Measurements from ENCODE around the gene ANKRD40.
A peak's percentile ranks its signal among the peaks of the same experiment; 100 is the strongest.
"Not testable (repeated sequence)": the region's sequence is repeated elsewhere in the genome, so short reads cannot be mapped to it uniquely, and the experiment has no call there.

The ANKRD40 gene

GRCh38 chr17:50707289-50708049 is at the start of gene ANKRD40:
TSS of gene ANKRD40 (minus strand) at chr17:50707914. CDS start at chr17:50707654, 260 bp downstream.
- peak; percentile 91 for DNase-seq

DNA sequence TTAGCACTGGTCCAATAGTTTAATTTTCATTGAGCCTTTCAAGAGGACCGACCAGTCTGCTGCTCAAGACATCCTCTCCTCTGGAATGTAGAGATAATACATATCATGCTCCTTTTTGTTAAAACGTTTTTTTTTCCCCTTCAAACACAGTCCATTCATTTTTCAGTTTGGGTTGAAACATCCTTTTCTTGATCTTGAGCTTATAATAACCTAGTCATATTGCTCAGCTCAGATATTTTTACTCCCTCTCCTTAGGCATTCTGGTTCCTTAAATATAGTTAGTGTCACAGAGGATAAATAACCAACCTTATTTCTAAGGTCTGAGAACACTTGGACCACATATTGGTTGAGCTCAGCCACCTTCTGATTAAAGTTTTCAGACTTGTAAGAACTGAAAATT is 46.8 kb upstream of the ANKRD40 start:
- DNase-seq: no peak

DNA sequence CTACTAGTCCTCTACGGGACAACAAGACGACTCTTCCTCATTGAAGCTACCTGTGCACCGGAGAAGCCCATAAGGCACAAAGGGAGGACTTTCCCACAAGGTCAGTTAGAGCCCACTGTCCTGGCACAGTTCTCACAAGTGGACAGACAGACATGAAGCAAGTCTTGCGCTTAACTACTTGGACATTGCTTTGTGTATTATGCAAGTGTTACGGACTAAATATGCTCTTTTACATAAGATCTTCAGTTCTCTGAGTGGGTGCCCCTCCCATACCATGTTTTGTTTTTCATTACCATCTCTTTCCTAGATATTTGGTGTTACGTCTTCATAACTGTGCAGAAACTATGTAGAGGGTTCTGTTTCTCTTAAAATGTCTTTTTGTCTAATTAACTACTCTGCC is 41.5 kb upstream of the ANKRD40 start:
- no peak for DNase-seq

GRCh38 chr17:50745631-50746030 is 37.9 kb upstream of the ANKRD40 start:
- no peak for DNase-seq

GRCh38 chr17:50739098-50739497 is 31.4 kb upstream of the ANKRD40 start:
- DNase-seq: no peak

DNA sequence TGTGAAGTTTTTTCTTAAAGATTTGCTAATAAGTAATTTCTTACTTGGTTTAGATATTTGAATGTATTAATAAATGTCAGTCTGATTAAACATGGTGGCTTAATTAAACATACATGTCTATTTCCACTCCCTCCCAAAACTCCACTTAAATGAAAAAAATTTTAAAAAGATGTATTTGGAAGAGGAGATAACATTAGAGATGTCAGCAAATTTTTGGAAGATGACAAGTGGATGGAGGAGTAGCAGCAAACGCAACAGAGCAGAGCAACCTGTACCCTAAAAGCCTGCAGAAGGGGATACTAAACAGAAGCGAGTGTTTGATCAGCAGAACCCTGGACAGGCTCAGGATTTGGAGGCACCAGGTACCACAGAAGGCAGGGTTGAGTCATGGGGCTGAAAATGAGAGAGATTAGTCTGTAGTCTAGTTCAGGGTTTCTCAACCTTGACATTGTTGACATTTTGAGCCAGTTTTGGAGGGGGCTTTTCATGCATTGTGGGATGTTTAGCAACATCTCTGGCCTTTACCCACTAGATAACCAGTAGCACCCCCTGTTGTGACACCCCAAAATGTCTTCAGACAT is 29.5 kb upstream of the ANKRD40 start:
- DNase-seq: no peak

DNA sequence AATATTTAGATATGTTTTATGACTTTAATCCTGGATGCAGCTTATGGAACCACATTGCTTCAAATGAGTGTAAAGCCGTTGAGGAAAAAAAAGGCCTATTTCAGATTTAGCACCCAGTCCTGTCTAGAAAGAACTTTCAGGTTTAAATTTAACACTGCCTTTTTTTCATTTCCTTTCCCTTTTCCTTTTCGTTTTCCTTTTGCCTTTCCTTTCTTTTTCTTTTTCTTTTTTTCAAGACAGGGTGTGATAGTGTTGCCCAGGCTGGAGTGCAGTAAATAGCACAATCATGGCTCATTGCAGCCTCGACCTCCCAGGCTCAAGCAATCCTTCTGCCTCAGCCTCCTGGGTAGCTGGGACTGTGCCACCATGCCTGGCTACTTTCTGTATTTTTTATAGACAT is 27.6 kb upstream of the ANKRD40 start:
- DNase-seq: no peak

DNA sequence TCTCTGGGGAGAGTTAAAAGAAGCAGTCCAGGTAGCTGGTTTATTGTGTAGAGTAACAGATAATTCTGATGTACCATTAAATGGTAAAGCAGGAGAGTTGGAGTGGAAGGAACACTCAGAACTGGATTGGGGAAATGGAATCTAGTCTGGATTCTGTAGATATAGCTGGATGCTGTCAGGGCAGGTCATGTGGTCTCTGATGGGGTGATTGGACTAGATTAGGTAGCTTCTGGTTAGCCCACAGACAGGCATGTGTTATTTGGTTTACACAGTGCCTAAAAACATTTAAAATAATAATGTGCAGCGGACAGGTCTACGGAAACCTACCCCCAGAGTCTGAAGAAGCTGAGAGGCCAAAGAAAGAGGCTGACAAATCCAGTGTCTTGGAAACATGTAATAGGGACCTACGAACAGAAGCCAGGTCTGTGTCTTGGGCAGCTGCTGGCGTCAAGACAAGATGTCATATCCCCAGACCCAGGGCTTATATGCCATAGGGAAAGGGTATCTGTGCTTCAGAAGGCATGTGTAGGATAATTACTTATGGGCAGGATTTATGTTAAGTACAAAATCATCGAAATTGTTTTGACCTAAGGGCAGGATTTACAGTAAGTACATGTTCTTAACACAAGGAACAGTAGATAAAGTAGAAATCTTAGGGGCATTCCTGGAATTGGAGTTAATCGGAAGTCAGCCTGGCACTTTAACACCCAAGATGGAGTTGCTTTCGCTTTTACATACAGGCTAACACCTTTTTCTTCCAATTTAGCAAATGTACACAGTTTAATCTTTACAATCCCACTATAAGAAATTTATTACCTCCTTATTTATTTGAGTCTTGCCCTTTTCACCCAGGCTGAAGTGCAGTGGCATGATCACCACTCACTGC is 24.1 kb upstream of the ANKRD40 start:
- DNase-seq: no peak

GRCh38 chr17:50728881-50729765 is 21.4 kb upstream of the ANKRD40 start:
- DNase-seq: no peak

DNA sequence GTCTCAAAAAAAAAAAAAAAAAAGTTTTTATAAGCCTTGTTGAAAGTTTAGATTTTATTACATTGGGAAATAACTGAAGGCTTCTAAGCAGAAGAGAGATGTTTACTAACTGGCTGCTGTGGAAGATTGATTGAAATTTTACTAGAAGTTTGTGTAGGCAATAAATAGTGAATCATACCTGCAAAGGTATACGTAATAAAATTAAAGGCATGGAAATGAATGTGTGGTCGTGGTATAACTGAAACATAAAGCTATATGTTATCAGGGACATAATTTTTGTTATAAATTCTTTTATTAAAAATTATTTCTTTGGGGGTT is 20.4 kb upstream of the ANKRD40 start:
- DNase-seq: no peak

- no peak for DNase-seq
Observed at GRCh38 chr17:50725769-50726655, 18.3 kb upstream of the ANKRD40 start.

GRCh38 chr17:50724622-50725021 is 16.9 kb upstream of the ANKRD40 start:
- DNase-seq: not testable (repeated sequence)

- DNase-seq: no peak
Observed at GRCh38 chr17:50722746-50723145, 15.0 kb upstream of the ANKRD40 start.

GRCh38 chr17:50721194-50722010 is 13.7 kb upstream of the ANKRD40 start:
- DNase-seq: no peak

DNA sequence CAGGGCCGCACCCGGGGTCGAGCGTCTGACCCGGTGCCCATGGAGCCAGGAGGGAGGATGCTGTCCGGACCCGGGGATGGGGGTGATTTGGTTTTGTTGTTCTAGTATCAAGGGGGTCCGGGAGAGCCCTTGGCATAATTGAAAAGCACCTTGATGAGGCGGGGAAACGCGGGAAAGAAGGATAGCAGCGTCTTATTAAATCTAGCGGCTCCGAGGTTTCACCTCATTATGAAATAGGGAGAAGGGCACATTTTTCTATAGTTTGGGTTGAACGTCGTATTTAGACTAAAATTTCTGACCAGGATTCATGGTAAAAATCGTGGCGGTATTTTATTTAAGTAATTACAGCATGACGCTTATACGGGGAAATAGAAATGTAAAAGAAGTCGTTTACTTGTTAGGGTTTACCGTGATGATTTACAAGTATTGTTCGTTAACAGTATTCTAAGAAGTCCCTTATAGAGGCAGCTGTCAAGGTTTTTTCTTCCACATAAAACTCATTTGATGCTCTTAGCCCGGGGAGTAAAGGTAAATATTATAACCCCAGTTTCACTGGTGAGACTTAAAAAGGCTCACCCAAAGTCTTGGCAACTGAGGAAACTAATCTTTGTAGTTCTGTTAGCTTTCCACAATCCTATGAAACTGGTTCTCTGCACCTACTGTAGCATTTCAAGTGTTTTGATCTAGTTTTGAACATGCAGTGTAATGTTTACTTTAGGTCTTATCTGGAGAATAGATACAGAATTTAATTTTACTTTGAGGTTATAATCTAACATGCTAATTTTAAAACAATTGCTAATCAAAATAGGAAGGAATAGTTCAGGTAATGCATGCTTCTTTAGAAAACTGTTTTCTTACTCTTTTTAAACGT is 12.4 kb upstream of the ANKRD40 start:
- DNase-seq: no peak

DNA sequence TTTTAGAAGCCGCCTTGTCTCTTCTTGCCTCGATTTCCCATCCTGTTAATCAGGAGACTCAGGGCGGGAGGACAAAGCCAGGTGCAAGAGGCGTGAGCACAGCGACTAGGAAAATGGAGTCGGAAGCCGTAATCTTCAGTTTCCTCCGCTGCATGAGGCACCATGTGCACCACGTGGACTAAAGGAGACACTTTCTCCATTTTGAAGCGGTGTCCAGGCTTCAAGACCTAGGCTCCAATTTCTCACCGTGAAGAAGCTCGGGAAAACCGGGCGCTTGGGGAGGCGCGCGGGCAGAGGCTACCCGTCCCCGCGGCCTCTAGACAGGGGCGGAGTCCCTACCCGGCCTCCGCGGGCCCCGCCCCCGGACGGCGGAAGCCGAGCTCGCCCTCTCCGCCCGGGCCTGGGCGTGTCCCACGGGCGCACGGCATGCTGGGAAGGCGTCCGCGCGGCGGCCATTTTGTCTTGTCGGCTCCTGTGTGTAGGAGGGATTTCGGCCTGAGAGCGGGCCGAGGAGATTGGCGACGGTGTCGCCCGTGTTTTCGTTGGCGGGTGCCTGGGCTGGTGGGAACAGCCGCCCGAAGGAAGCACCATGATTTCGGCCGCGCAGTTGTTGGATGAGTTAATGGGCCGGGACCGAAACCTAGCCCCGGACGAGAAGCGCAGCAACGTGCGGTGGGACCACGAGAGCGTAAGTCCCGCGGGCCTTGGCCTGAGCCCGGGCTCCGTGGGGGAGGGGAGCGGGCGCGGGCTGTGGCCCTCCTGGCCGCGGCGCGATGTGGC is 11.6 kb upstream of the ANKRD40 start, which contains the start of gene LUC7L3:
Gene LUC7L3 (plus strand): TSS at position 460 of the 780 bp plus-strand sequence. CDS start 130 bp downstream, at position 590.
- DNase-seq: peak; percentile 97

DNA sequence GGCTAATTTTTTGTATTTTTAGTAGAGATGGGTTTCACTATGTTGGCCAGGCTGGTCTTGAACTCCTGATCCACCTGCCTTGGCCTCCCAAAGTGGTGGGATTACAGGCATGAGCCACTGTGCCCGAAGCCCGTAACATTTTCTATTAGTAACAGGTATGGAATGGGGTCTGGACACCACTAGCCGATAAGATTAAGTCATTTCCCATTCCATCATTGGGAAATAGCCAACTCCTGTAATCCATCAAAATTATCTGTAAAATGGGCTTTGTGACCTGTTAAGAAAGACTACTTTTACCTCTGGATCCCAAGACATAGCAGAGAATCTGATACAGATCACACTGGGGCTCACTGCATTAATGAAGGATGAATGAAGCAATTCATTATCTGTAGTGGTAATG is 7.8 kb upstream of the ANKRD40 start:
- DNase-seq: no peak

- DNase-seq: no peak
Observed at GRCh38 chr17:50712641-50713040, 4.9 kb upstream of the ANKRD40 start.

DNA sequence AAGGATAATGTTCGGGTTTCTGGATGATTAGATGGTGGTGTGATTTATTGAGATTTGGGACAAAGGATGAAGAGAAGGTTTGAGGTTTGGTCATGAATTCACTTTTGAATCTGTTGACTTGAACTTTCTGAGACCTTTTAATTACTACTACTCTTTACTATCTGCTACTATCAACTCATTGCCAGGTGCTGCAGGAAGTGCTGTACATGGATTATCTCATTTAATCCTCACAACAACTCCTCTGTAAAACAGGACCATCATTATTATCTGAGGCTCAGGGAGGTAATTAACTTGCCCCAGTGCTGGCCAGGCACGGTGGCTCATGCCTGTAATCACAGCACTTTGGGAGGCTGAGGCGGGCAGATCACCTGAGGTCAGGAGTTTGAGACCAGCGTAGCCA is 2.9 kb upstream of the ANKRD40 start:
- DNase-seq: no peak
